Right cardiac atrium (tissue), 5 donors: ENCODE results near the gene DLX1. TPM values are rescaled to one million over a fixed set of nuclear protein-coding genes. Genes with fewer than 3 reads are reported as not detected.
"Not testable (repeated sequence)": the region's sequence is repeated elsewhere in the genome, so short reads cannot be mapped to it uniquely, and the experiment has no call there.

Experiments used
- ATAC-seq, 2 donors: fragments of 200-7000 bp; cut with Tn5 transposase; one replicate each; pipeline versions ENCODE4 v1.8.0 to v1.9.1; 2020; ENCODE audit warnings: moderate library complexity in 2 of 2, mild to moderate bottlenecking in 1 of 2
- DNase-seq, 3 donors: peaks; one replicate each; pipeline ENCODE4 v3.0.0-alpha.2; 2020
- H3K27ac ChIP-seq: one replicate; pipeline ENCODE4 v1.5.1; 2013; ENCODE audit warnings: mild to moderate bottlenecking, low read length, control low read depth, moderate library complexity
- H3K27me3 ChIP-seq: one replicate; pipeline ENCODE4 v1.6.1; 2013; ENCODE audit not compliant: control insufficient read depth, insufficient read depth
- H3K4me1 ChIP-seq: one replicate; pipeline ENCODE4 v1.6.1; 2013; ENCODE audit warnings: low read length; ENCODE audit not compliant: control insufficient read depth, insufficient read depth
- H3K4me3 ChIP-seq: one replicate; pipeline ENCODE4 v1.5.1; 2013; ENCODE audit warnings: low read length, control low read depth
- H3K9me3 ChIP-seq: one replicate; pipeline ENCODE4 v1.6.1; 2013; ENCODE audit warnings: low read length; ENCODE audit not compliant: control insufficient read depth
- WGBS: extraction: QIAGEN DNeasy Blood & Tissue Kit; methylation state at CpG from one replicate; pipeline ENCODE4 v1.1.7; 2013; 5-methylcytosine and 5-hydroxymethylcytosine counted together
- intact Hi-C, 4 donors: fragments of 100-400 bp; cut with DNase I; formaldehyde crosslinking; loops; one replicate each; pipeline versions ENCODE4 v1.11.0 to v1.14.0; 2022 to 2023
- polyA plus RNA-seq: library from polyadenylated mRNA; stranded (reverse); fragments of 200-250 nt; gene quantifications from one replicate; pipeline ENCODE4 v1.2.3, GENCODE V29; 2013
- total RNA-seq, 4 donors: library from RNA; stranded (reverse); fragmentation: NEBNext Ultra II Directional; extraction: Animal tissue kit (Norgen Biotek cat#: 25700); gene quantifications; one replicate each; pipeline ENCODE4 v1.2.1, GENCODE V29; 2021
- donor health status: healthy with polysubstance abuse.
- donor health status: DM: no; HTN: yes; CAD: no.
- donor health status: DM: no; HTN: no; CAD: no.
- donor health status: DM: no; HTN: yes; CAD: no; lungs with severe emphysema.
- donor health status: DM: yes; HTN: yes; CAD: no.

Gene DLX1
- total and polyA plus RNA-seq, 5 donors: 0.18 to 0.23 (median 0.23) TPM; not detected in 2

DNA sequence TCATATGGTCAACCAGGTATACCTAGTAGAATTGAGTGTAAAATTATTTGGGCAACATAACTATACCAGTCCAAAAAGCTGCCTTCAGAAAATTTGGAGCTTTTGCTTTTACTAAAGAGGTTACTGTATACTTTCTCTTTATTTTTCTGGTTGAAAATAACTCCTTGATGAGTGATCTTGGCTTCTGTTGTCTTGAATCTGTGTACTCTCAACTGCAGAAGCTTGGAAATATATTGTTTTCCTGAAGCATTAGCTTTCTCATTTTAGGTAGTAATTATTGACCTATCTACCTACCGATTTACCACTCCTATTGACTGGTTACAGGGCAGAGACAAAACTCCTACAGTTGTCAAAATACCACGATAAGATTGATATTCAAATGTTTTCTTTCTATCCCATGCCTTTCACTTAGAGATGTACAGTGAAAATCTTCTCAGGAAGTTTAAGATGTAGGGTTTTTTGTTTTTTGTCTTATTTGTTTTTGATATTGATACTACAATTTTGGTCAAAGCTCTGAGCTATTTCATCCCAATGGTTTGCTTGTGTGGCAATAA lies 35.7 kb upstream of the DLX1 start:
- Histone ChIP-seq H3K4me1 (no peaks in the 10 kb centered on the region), H3K4me3 (no peak overlapping the region), H3K27ac (no peak overlapping the region), H3K9me3 (no peaks in the 10 kb centered on the region), H3K27me3 (no peaks in the 10 kb centered on the region)
- DNase-seq (no peak), ATAC-seq (no peak)
- intact Hi-C loops: no loop called here
- 94% methylated on average over 2 of the region's 2 CpGs for WGBS

DNA sequence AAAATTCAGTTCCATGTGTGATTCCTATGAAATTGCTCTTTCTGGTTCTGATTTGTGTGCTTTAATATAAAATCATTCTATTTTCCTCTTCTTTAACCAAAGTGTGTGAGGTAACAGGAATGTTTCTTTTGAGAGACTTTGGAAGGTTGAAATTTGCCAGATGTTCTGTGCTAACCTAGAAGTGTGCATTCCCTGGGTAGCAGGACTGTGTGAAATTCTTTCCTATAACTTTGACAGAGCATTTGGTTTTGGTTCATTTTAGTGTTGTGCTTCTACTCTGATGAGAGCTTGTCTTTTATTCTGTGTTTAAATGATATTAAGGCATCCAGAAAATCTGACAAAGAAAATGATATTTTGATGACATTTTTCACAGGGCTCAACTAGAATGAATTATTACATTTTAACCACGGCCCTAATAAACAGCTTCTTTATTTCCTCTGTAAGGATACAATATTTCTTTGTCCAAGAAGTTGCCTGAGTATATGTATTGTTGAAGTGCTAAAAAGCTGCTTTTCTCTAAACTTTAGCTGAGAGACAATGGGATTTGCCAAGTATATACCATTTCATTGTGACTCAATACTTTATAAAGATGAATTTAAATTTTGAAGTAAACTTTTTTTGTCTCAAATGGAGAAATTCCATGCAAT lies 34.7 kb upstream of the DLX1 start:
- ATAC-seq (no peak), DNase-seq (no peak)
- 78% methylated on average over 1 of the region's 1 CpG for WGBS
- H3K27me3 ChIP-seq: no peaks in the 10 kb centered on the region
- H3K4me1 ChIP-seq: no peaks in the 10 kb centered on the region
- H3K9me3 ChIP-seq: no peaks in the 10 kb centered on the region
- intact Hi-C loops: no loop called here
- H3K4me3 ChIP-seq: no peak overlapping the region
- H3K27ac ChIP-seq: no peak overlapping the region

DNA sequence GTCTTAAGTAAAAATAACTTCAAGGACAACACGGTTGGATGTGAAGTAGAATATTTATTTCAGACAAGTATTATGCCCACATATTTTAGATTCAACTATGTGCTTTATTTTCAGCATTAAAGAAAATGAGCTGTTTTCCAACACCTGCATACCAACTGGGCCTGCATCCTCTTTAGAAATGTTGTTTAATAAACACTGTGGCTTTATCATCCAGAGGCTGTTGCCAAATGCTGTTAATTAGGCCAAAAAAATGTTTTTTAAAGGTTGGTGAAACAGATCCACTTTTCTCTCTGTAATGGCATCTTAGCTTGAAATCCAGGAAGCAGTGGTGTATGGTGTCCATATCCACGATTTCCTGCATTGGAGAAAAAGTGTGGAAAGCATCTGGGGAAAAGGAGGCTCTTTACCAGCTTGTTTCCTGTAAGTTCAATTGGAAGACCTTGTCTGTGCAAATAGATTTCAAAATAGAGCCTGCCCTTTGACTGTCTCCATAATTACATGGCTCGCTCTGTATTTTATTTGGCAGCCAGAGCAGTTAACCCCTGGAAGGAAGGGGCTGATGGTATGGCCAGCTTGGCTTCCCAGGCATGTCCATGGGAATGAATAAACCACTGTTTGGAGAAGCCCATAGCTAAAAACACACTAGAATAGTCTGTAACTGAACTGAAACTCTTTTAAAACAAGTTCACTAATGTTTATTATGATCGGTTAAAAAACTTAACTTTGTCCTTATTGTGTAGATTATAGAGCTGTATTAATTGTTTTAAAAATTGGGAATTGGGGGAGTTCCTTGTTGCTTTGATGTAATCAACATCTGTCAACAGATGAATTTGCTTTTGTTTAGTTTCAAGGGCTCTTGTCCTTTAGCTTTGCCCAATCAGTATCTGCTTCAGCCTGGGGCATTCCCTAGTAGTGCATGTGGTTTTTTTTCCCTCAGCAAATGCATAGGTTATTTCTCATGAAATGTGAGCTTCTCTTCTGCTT lies 33.0 kb upstream of the DLX1 start:
- intact Hi-C loops: no loop called here
- ATAC-seq: no peak

DNA sequence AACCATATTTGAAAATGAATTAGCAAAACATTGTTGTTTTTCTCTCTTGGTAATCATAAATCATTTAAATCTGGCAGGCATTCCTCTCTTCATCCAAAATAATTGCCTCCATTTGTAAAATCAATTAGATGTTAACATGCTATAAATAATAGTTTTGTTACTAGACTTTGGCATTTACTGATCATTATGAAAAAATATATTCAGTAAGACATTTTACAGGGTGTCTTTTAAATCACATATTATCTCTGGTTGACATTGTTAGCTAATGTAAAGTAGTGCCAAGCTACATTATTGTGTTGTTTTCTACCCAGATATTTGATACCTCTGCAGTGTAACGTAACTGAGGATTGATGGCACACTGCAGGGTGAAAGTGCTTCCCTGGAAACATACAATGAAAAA lies 31.8 kb upstream of the DLX1 start:
- no peaks in the 10 kb centered on the region for H3K4me1 ChIP-seq
- no peak for DNase-seq
- H3K27me3 ChIP-seq: no peaks in the 10 kb centered on the region
- ATAC-seq: no peak
- H3K9me3 ChIP-seq: no peaks in the 10 kb centered on the region
- no peak overlapping the region for H3K4me3 ChIP-seq
- WGBS: 93% methylated on average over 1 of the region's 1 CpG
- no peak overlapping the region for H3K27ac ChIP-seq
- intact Hi-C loops: no loop called here

More for the DNA sequence above, 33.0 kb upstream of the DLX1 start:
- Histone ChIP-seq H3K27ac (no peak overlapping the region), H3K4me1 (no peaks in the 10 kb centered on the region), H3K4me3 (no peak overlapping the region), H3K27me3 (no peaks in the 10 kb centered on the region), H3K9me3 (no peaks in the 10 kb centered on the region)
- WGBS: 40% methylated on average over 4 of the region's 4 CpGs
- DNase-seq: no peak

DNA sequence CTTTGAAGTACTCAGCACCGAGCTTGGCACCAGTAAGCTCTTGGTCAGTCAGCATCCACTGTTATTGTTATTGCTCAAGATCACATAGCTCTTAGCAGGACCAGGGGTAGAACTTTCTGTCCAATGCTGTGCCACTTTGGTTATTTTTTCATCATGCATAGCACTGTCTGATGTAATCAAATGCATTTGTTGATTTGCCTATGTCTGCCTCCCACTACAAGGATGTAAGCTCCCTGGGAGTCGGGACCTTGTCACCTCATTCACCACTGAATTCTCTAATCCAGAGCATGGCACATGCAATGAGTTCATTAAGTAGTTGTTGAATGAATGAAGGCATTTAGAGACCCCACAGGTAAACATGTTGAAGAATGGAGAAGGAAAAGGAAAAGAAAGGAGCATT lies 29.0 kb upstream of the DLX1 start:
- no peaks in the 10 kb centered on the region for H3K9me3 ChIP-seq
- H3K27ac ChIP-seq: no peak overlapping the region
- H3K4me1 ChIP-seq: no peaks in the 10 kb centered on the region
- intact Hi-C loops: no loop called here
- ATAC-seq: no peak
- 93% methylated on average over 2 of the region's 2 CpGs for WGBS
- no peak overlapping the region for H3K4me3 ChIP-seq
- no peak for DNase-seq
- no peaks in the 10 kb centered on the region for H3K27me3 ChIP-seq

DNA sequence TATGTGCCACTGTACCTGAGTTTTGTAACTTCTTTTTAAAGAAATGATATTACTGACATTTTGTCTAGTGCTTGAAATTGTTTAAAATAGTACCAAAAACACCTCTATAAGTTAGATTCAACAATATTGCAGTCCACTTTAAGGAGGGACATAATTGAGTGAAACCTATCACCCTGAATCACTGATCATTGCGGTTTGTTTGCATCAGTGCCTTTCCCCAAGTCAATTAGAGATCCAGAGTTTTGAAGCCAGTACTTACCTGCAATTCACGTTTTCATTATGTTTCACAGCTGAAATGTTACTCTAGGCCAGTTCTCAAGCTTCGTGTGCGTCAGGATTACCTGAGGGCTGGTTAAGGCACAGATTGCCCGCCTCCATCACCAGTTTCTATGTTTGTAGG lies 26.6 kb upstream of the DLX1 start:
- Histone ChIP-seq H3K9me3 (no peaks in the 10 kb centered on the region), H3K4me3 (no peak overlapping the region), H3K4me1 (no peaks in the 10 kb centered on the region), H3K27ac (no peak overlapping the region), H3K27me3 (no peaks in the 10 kb centered on the region)
- ATAC-seq (no peak), DNase-seq (no peak)
- intact Hi-C loops: no loop called here
- 95% methylated on average over 5 of the region's 5 CpGs for WGBS

DNA sequence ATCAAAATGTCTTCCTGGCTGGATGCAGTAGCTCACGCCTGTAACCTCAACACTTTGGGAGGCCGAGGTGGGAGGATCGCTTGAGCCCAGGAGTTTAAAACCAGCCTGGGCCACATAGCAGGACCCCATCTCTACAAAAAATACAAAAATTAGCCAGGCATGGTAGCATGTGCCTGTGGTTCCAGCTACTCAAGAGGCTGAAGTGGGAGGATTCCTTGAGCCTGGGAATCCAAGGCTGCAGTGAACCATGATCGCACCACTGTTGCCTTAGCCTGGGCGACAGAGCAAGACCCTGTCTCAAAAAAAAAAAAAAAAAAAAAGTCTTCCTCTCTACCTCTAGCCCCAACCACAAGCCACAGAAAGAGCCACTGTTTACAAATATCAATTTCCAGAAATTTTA lies 25.2 kb upstream of the DLX1 start:
- H3K9me3 ChIP-seq, H3K27me3 ChIP-seq, DNase-seq, H3K4me1 ChIP-seq, H3K27ac ChIP-seq, ATAC-seq, H3K4me3 ChIP-seq, intact Hi-C loops: not testable (repeated sequence)
- 98% methylated on average over 5 of the region's 5 CpGs for WGBS

DNA sequence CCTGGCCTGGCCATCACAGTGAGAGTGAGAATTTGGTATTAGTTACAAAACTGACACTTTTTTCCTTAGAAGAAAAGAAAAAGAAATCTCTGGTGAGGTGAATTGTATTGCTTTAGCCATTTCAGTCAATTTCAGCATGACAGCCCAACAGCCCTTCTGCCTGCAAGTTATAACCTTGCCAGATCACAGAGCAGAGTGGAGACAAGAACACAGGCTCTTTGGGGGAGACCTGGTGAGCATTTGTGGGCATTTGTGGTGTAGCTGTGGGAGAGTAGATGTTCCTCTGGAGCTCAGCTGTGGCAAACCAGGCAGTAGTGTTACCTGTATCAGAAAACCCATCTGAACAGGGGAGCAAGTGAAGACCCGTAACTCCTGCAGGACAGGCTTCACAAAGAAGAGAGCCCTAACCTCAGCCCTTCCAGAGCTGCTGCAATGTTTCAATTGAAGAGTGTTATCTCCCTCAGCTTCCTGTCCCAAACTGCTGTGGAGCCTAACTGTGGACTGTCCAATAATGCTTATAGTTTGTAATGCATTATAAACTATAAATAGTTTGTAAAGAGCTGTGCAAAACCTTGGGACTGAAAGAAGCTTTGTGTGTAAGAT lies 22.8 kb upstream of the DLX1 start:
- Histone ChIP-seq H3K9me3 (no peaks in the 10 kb centered on the region), H3K4me1 (no peaks in the 10 kb centered on the region), H3K27me3 (no peaks in the 10 kb centered on the region), H3K27ac (no peak overlapping the region), H3K4me3 (no peak overlapping the region)
- 89% methylated on average over 1 of the region's 1 CpG for WGBS
- ATAC-seq (no peak), DNase-seq (no peak)
- intact Hi-C loops: no loop called here

DNA sequence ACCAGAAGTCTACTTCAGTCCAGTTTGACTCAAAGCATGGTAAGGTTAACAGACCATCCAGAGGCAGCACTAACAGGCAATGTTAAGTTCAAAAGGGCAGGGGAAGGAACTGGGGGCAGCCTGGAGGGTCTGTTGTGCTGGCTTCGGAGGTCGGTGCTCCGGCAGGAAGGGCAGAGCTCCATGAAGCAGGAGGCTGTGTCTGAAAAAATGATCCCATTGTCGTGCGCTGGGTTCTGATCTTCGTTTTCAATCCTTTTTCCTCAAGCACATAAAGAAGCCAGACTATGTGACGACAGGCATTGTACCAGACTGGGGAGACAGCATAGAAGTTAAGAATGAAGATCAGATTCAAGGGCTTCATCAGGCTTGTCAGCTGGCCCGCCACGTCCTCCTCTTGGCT lies 21.9 kb upstream of the DLX1 start:
- no peaks in the 10 kb centered on the region for H3K9me3 ChIP-seq
- no peak overlapping the region for H3K4me3 ChIP-seq
- H3K4me1 ChIP-seq: no peaks in the 10 kb centered on the region
- ATAC-seq: no peak
- DNase-seq: no peak
- H3K27me3 ChIP-seq: no peaks in the 10 kb centered on the region
- WGBS: 80% methylated on average over 9 of the region's 9 CpGs
- intact Hi-C loops: no loop called here
- no peak overlapping the region for H3K27ac ChIP-seq

DNA sequence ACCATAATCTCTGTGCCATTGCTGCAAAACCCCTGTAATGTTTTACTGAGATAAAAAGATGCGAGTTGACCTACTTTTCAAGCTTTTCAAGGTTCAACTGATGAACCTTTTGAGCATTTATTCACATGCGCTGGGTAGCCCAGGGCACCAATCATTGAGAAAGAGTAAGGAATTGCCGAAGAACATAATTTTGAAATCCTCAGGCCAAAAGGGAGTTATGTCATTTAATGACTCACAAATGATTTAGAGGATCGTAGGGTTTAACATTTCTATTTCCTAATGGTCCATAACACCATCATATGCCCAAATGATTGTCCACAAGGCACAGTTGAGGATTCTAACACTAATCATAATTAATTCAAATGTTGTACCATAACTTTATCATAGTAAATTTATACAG lies 20.2 kb upstream of the DLX1 start:
- ATAC-seq (no peak), DNase-seq (no peak)
- Histone ChIP-seq H3K9me3 (no peaks in the 10 kb centered on the region), H3K4me1 (no peaks in the 10 kb centered on the region), H3K27me3 (no peaks in the 10 kb centered on the region), H3K27ac (no peak overlapping the region), H3K4me3 (no peak overlapping the region)
- WGBS: 91% methylated on average over 4 of the region's 4 CpGs
- intact Hi-C loops: no loop called here

DNA sequence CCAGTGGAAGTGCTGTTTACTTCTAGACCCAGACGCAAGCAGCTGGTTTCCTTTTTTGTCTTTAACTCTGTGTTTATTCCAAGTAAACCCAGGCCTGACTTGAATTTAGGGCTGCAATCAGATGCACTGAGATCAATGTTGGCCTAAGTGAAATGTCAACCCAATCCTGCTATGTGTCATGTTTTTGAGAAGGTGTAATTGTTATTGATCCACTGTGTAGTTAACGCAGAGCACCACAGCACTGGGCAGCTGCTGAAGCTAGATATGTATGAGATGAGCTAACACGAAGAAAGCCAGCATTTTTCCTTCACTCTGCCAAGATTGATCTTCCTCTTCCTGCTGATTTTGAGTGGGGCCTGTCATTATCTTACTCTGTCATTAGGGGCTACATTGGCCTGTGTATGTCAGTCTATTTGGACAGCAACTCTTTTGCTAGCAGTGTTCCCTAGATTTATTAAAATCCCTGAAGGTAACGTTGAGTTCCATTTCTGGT lies 18.9 kb upstream of the DLX1 start:
- DNase-seq: no peak

More for the DNA sequence above, 18.9 kb upstream of the DLX1 start:
- H3K9me3 ChIP-seq: no peaks in the 10 kb centered on the region
- no peak overlapping the region for H3K27ac ChIP-seq
- intact Hi-C loops: no loop called here
- H3K4me1 ChIP-seq: no peaks in the 10 kb centered on the region
- ATAC-seq: no peak
- H3K27me3 ChIP-seq: no peaks in the 10 kb centered on the region
- 79% methylated on average over 4 of the region's 4 CpGs for WGBS
- H3K4me3 ChIP-seq: no peak overlapping the region
